Measurements from ENCODE around the gene SEC23A. TPM values are rescaled to one million over a fixed set of nuclear protein-coding genes. Genes with fewer than 3 reads are reported as not detected.

SEC23A gene
- total and polyA plus RNA-seq, 4 donors, result 36.5 to 169 (median 52.1) TPM

- H3K36me3 ChIP-seq (ENCODE audit: control insufficient read depth in 4 of 4, insufficient read depth in 3 of 4, low read depth in 1 of 4, low read length in 3 of 4), result peaks cover 12 to 55% (median 47%) of the 10 kb centered on the region in 4 donors
- no peak overlapping the region for H3K4me3 ChIP-seq (ENCODE audit: low read depth in 1 of 3, low read length in 3 of 3)
These were observed 15.5 kb downstream of the SEC23A start for GRCh38 chr14:39087493-39087892.

More at GRCh38 chr14:39087493-39087892, 15.5 kb downstream of the SEC23A start:
- Histone ChIP-seq H3K9me3 (ENCODE audit: control insufficient read depth in 4 of 4, low read length in 3 of 4) (no peaks in the 10 kb centered on the region), H3K9ac (ENCODE audit: low read depth in 1 of 2, low read length in 2 of 2) (no peak overlapping the region), H3K4me1 (ENCODE audit: control insufficient read depth in 4 of 4, insufficient read depth in 4 of 4, low read length in 3 of 4) (peaks cover 2 to 15% (median 8%) of the 10 kb centered on the region in 4 donors), H3K27me3 (ENCODE audit: control insufficient read depth in 4 of 4, insufficient read depth in 4 of 4, low read length in 3 of 4) (no peaks in the 10 kb centered on the region), H3K27ac (ENCODE audit: low read depth in 1 of 2, low read length in 2 of 2) (no peak overlapping the region)
- TF ChIP-seq SP1 (IDR thresholded peaks at IDR 0.05) (no peak), EGR1 (IDR thresholded peaks at IDR 0.05; ENCODE audit: low read depth in 2 of 2) (no peak), HNF4A (conservative IDR thresholded peaks at IDR 0.05) (no peak), REST (IDR thresholded peaks at IDR 0.05) (no peak), ZBTB33 (IDR thresholded peaks at IDR 0.05) (no peak), ATF3 (IDR thresholded peaks at IDR 0.05) (no peak), TAF1 (conservative IDR thresholded peaks at IDR 0.05) (no peak), HNF4G (IDR thresholded peaks at IDR 0.05) (no peak), GABPA (IDR thresholded peaks at IDR 0.05 in 1 of 2, conservative IDR thresholded peaks at IDR 0.05 in 1 of 2) (no peak), CTCF (IDR thresholded peaks at IDR 0.05; ENCODE audit: low read depth, low read length, missing input control) (no peak), NR2F2 (IDR thresholded peaks at IDR 0.05) (no peak)
- DNase-seq (ENCODE audit: low spot score), result no peak
- WGBS, result 97% methylated on average over 2 of the region's 2 CpGs

Measured in liver (tissue), 9 donors.